Measurements from ENCODE around the gene TAF6. TPM values are rescaled to one million over a fixed set of nuclear protein-coding genes. Genes with fewer than 3 reads are reported as not detected.

The TAF6 gene
- total RNA-seq (2014; rRNA removed; shearing (Covaris generic)) (40.5 and 69.8 TPM in 2 replicates), polyA plus RNA-seq (2016; fragmentation: Nextera tagmentation; extraction: Ambion mirVana) (53.0 and 55.2 TPM in 2 replicates)

DNA sequence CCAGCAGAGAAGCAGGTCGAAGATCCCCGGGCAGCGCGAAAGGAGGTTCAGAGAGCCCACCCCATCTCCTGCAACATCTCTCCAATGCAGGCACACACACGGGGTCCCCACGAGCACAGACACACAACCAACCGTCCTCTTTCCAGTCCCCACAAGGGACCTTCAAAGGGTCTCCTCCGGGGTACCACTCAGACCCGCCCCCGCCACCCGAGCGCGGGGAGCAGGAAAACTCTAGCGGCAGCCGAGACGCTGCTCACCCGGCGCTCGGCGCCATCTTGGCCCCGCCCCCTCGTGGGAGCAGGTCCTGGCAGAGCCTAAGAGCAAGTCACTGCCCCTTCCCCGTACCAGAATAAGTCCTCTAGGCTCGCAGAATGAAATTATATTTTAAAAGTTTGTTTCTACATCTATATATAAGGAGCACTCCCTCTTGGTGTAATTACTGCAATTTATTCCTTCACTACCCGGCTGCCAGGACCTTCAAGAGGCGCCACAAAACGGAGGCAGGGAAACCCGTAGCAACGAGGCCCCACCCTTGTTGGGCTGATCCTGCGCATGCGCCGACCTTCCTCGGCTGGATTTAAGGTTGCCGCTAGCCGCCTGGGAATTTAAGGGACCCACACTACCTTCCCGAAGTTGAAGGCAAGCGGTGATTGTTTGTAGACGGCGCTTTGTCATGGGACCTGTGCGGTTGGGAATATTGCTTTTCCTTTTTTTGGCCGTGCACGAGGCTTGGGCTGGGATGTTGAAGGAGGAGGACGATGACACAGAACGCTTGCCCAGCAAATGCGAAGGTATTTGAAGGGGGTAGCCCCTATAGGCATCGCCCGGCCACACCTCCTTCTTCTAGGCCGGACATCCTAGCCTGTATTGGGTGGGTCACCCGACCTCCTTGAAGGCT lies at the start of gene TAF6, which contains the start of gene CNPY4:
TSS of gene TAF6 (minus strand) at position 287 of the 898 bp plus-strand sequence. CDS start 5,149 bp downstream, outside the sequence.
TSS of gene CNPY4 (plus strand) at position 563 of the 898 bp plus-strand sequence. CDS start at position 674, 111 bp downstream.
- Histone ChIP-seq H3K9me3 (ENCODE audit: low read depth) (no peaks in the 10 kb centered on the region), H3K9me2 (ENCODE audit: insufficient read depth) (no peaks in the 10 kb centered on the region), H3K79me2 (ENCODE audit: insufficient read depth) (peaks cover 43% of the 10 kb centered on the region), H3K27ac (peak within 1 kb of the TSS; percentile 87), H3K36me3 (ENCODE audit: low read depth) (no peaks in the 10 kb centered on the region), H3K9ac (peak within 1 kb of the TSS; percentile 84), H3K27me3 (replicated peaks; ENCODE audit: insufficient read depth) (no peaks in the 10 kb centered on the region), H3K4me2 (ENCODE audit: unreplicated experiment) (peak within 1 kb of the TSS; percentile 76), H3F3A (ENCODE audit: insufficient read depth) (peaks cover 4% of the 10 kb centered on the region), H2AFZ (peak within 1 kb of the TSS; percentile 86), H3K4me3 (peak within 1 kb of the TSS; percentile 88), H4K20me1 (ENCODE audit: insufficient read depth) (no peaks in the 10 kb centered on the region), H3K4me1 (ENCODE audit: insufficient read depth) (peaks cover 10% of the 10 kb centered on the region; the same call in 1 of the 2 replicates)
- no peak for TF ChIP-seq EZH2 (IDR thresholded peaks at IDR 0.05; ENCODE audit: insufficient read depth, poor library complexity, severe bottlenecking)
- TF ChIP-seq EZH2phosphoT487 (IDR thresholded peaks at IDR 0.05; ENCODE audit: insufficient read depth, low read depth) = no peak
- WGBS, 2 experiments (ENCODE audit: low coverage in 1 of 2, low lambda C conversion rate in 2 of 2, missing lambda C conversion rate in 2 of 2) = 1% methylated on average over 46 to 49 of the region's 49 CpGs
- in situ Hi-C loops (cut with MboI) = no loop called here
- DNase-seq = peak; percentile 97

DNA sequence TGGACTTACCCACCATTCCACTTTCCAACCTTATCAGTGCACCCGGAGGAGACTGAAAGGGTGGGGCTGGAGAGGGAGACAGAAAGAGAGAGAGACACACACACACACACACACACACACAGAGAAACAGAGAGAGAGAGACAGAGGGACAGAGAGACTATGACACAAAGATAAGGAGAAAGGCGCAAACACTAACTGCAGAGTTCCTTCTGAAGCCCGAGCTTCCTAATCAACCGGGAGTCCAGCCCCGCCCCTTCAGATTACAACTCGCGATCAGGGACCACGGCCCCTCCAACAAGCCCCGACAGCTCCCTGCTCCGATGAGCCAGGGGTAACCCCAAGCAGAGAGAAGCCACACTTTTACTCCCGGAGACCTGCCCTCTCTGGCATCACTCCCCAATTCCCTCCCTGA lies 48.8 kb upstream of the TAF6 start:
- Histone ChIP-seq H2AFZ (peak overlapping the region; percentile 90), H3K4me2 (ENCODE audit: unreplicated experiment) (peak overlapping the region; percentile 82), H3K9me2 (ENCODE audit: insufficient read depth) (no peaks in the 10 kb centered on the region), H3K9ac (peak overlapping the region; percentile 35), H3F3A (ENCODE audit: insufficient read depth) (no peaks in the 10 kb centered on the region), H3K4me3 (peak overlapping the region; percentile 66), H3K79me2 (ENCODE audit: insufficient read depth) (no peaks in the 10 kb centered on the region), H3K36me3 (ENCODE audit: low read depth) (no peaks in the 10 kb centered on the region), H3K27me3 (replicated peaks; ENCODE audit: insufficient read depth) (peaks cover 11% of the 10 kb centered on the region), H3K9me3 (ENCODE audit: low read depth) (no peaks in the 10 kb centered on the region), H3K27ac (no peak overlapping the region), H4K20me1 (ENCODE audit: insufficient read depth) (no peaks in the 10 kb centered on the region), H3K4me1 (ENCODE audit: insufficient read depth) (no peaks in the 10 kb centered on the region)
- in situ Hi-C loops (cut with MboI) = no loop called here
- WGBS, 2 experiments (ENCODE audit: low coverage in 1 of 2, low lambda C conversion rate in 2 of 2, missing lambda C conversion rate in 2 of 2) = 4 to 5% methylated on average over 11 of the region's 11 CpGs
- peak; percentile 11 for DNase-seq
- TF ChIP-seq EZH2phosphoT487 (IDR thresholded peaks at IDR 0.05; ENCODE audit: insufficient read depth, low read depth) (no peak), EZH2 (IDR thresholded peaks at IDR 0.05; ENCODE audit: insufficient read depth, poor library complexity, severe bottlenecking) (no peak)

DNA sequence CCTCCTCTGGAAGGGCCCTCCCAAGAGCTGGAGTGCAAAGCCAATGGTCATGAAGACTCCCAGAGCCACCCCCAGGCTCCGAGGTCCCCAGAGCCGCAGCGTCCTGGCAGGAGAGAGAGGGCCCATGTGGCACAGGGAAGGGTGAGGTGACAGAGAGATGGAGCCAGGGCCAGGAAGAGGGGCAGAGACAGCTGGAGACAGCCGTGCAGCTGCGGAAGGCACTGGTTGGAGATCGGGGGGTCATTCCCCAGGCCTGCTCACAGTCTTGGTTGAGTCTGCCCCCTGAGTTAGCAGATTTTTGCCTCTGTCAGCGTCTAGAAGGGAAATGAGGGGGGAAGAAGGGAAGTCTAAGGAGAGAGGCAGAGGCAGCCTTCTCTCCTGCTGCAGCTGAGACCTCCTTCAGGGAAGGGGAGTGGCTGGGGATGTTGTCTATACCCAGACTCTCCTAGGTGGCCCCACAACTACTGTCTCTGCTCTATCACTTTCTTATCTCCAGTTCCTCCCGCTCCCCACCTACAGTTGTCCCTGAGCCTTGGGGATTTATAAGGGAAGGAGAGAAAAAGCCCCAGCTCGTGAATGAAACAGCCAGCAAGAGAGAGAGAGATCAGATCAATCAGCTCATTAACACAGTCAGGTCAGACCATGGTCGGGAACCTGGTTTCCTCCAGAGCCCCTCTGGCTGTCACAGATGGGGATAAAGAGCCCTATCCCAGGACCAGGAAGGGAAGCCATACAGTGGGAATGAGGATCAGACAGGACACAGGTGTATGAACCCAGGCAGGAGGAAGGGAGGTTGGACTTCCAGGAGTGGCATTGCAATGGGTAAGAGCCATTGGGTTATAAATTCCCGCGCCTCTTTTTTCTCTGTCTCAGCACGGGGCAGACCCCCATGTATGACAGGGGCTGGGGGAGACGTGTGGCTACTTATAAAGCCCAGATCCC lies 48.1 kb upstream of the TAF6 start:
- Histone ChIP-seq H3K4me1 (ENCODE audit: insufficient read depth) (no peaks in the 10 kb centered on the region), H3K9me3 (ENCODE audit: low read depth) (no peaks in the 10 kb centered on the region), H3K36me3 (ENCODE audit: low read depth) (no peaks in the 10 kb centered on the region), H3K4me3 (no peak overlapping the region), H3F3A (ENCODE audit: insufficient read depth) (no peaks in the 10 kb centered on the region), H3K79me2 (ENCODE audit: insufficient read depth) (no peaks in the 10 kb centered on the region), H3K27ac (no peak overlapping the region), H3K4me2 (ENCODE audit: unreplicated experiment) (no peak overlapping the region), H3K27me3 (replicated peaks; ENCODE audit: insufficient read depth) (peaks cover 10% of the 10 kb centered on the region), H2AFZ (peak overlapping the region; percentile 90; the same call in 1 of the 2 replicates), H4K20me1 (ENCODE audit: insufficient read depth) (no peaks in the 10 kb centered on the region), H3K9me2 (ENCODE audit: insufficient read depth) (no peaks in the 10 kb centered on the region), H3K9ac (no peak overlapping the region)
- DNase-seq = no peak
- 66 to 68% methylated on average over 14 of the region's 14 CpGs for WGBS, 2 experiments (ENCODE audit: low coverage in 1 of 2, low lambda C conversion rate in 2 of 2, missing lambda C conversion rate in 2 of 2)
- TF ChIP-seq EZH2 (IDR thresholded peaks at IDR 0.05; ENCODE audit: insufficient read depth, poor library complexity, severe bottlenecking) (no peak), EZH2phosphoT487 (IDR thresholded peaks at IDR 0.05; ENCODE audit: insufficient read depth, low read depth) (no peak)
- in situ Hi-C loops (cut with MboI) = no loop called here
